Vagina (tissue), 2 donors: ENCODE results near the gene SIGMAR1. TPM values are rescaled to one million over a fixed set of nuclear protein-coding genes. Genes with fewer than 3 reads are reported as not detected.

Experiments
- DNase-seq, 2 donors: peaks; one replicate each; pipeline ENCODE4 v3.0.0-alpha.2; 2017; ENCODE audit errors: extremely low spot score in 2 of 2
- H3K27ac ChIP-seq: fragments of 200-600 bp; sonication (generic); one replicate; pipeline ENCODE4 v1.5.1; 2019
- H3K27me3 ChIP-seq: fragments of 200-600 bp; sonication (generic); one replicate; pipeline ENCODE4 v1.5.1; 2019
- H3K36me3 ChIP-seq, 2 donors: fragments of 200-600 bp; sonication (generic); one replicate each; pipeline ENCODE4 v1.5.1; 2017 to 2019
- H3K4me1 ChIP-seq: fragments of 200-600 bp; sonication (generic); one replicate; pipeline ENCODE4 v1.5.1; 2019
- H3K4me3 ChIP-seq, 2 donors: fragments of 200-600 bp; sonication (generic); 1 replicate in 1 of 2; 2 replicates in 1 of 2; pipeline ENCODE4 v1.5.1; 2016 to 2019
- H3K9me3 ChIP-seq: fragments of 200-600 bp; sonication (generic); one replicate; pipeline ENCODE4 v1.5.1; 2019
- POLR2A ChIP-seq, 2 donors: fragments of 450-650 bp; IDR thresholded peaks; one replicate each; pipeline ENCODE4 v1.6.1; 2017; ENCODE audit warnings: antibody characterized with exemption in 2 of 2, mild to moderate bottlenecking in 2 of 2, moderate library complexity in 2 of 2
- POLR2AphosphoS5 ChIP-seq, 2 donors: sonication (generic); formaldehyde crosslinking; IDR thresholded peaks; one replicate each; pipeline ENCODE4 v1.9.0; 2017; ENCODE audit warnings: antibody characterized with exemption in 2 of 2, mild to moderate bottlenecking in 2 of 2, low read depth in 1 of 2; ENCODE audit not compliant: insufficient read depth in 1 of 2
- intact Hi-C: fragments of 100-400 bp; cut with DNase I; formaldehyde crosslinking; loops from one replicate; pipeline ENCODE4 v1.15.1; 2023
- total RNA-seq: library from RNA; depleted of rRNA; stranded (reverse); fragments of >200 nt; gene quantifications from one replicate; pipeline ENCODE4 v1.2.3, GENCODE V29; 2016
- TF ChIP-seq, protein P1 (sequence below), 3 experiments: fragments of 450-650 bp in 2 of 3; fragments of 200-600 bp in 1 of 3; sonication (generic) in 1 of 3; IDR thresholded peaks; one replicate each; pipeline ENCODE4 v1.5.1; 2017 to 2019; ENCODE audit warnings: antibody characterized with exemption in 3 of 3, mild to moderate bottlenecking in 2 of 3, moderate library complexity in 2 of 3

SIGMAR1 gene
- total RNA-seq, 1 donor from 2014 or later: 79.3 TPM

DNA sequence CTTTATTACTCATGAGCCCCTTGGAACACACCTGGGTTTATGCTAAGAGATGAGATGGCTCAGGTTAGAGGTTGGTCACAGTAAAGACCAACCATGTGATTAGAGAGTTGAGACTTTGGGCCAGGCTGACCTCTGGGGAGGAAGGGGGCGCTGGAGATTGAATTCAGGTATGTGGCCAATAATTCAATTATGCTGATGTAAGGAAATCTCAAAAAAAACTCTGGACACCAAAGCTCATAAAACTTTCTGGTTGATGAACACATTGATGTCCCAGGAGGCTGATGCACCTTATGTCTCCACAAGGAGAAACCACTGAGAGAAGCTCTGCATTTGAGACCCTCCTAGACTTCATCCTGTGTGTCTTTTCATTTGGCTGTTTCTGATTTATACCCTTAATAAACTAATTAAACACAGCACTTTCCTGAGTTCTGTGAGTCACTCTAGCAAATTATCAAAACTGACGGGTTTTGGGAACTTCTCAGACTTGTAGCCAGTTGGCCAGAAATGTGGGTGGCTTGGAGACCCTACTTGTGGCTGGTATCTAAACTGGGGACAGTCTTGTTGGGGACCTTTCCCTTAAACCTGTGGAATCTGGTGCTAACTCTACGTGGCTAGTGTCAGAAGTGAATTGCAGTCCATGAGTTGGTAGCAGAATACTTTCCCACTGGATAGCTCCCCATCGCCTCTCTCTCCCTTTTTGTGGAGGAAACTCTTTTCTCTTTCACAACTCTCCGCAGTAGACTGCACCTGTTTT, 32.4 kb upstream of the SIGMAR1 start:
- no peak overlapping the region for H3K27ac ChIP-seq
- no peaks in the 10 kb centered on the region for H3K9me3 ChIP-seq
- no peak for DNase-seq
- no peaks in the 10 kb centered on the region for H3K27me3 ChIP-seq
- no peak overlapping the region for H3K4me3 ChIP-seq
- peaks cover 17% of the 10 kb centered on the region for H3K4me1 ChIP-seq
- no peak for TF ChIP-seq POLR2AphosphoS5 (IDR thresholded peaks at IDR 0.05; ENCODE audit: insufficient read depth in 1 of 2, low read depth in 1 of 2)
- TF ChIP-seq, protein P1, sequence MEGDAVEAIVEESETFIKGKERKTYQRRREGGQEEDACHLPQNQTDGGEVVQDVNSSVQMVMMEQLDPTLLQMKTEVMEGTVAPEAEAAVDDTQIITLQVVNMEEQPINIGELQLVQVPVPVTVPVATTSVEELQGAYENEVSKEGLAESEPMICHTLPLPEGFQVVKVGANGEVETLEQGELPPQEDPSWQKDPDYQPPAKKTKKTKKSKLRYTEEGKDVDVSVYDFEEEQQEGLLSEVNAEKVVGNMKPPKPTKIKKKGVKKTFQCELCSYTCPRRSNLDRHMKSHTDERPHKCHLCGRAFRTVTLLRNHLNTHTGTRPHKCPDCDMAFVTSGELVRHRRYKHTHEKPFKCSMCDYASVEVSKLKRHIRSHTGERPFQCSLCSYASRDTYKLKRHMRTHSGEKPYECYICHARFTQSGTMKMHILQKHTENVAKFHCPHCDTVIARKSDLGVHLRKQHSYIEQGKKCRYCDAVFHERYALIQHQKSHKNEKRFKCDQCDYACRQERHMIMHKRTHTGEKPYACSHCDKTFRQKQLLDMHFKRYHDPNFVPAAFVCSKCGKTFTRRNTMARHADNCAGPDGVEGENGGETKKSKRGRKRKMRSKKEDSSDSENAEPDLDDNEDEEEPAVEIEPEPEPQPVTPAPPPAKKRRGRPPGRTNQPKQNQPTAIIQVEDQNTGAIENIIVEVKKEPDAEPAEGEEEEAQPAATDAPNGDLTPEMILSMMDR (IDR thresholded peaks at IDR 0.05): no peak
- TF ChIP-seq POLR2A (IDR thresholded peaks at IDR 0.05): no peak
- intact Hi-C loops: no loop called here
- H3K36me3 ChIP-seq: no peaks in the 10 kb centered on the region

DNA sequence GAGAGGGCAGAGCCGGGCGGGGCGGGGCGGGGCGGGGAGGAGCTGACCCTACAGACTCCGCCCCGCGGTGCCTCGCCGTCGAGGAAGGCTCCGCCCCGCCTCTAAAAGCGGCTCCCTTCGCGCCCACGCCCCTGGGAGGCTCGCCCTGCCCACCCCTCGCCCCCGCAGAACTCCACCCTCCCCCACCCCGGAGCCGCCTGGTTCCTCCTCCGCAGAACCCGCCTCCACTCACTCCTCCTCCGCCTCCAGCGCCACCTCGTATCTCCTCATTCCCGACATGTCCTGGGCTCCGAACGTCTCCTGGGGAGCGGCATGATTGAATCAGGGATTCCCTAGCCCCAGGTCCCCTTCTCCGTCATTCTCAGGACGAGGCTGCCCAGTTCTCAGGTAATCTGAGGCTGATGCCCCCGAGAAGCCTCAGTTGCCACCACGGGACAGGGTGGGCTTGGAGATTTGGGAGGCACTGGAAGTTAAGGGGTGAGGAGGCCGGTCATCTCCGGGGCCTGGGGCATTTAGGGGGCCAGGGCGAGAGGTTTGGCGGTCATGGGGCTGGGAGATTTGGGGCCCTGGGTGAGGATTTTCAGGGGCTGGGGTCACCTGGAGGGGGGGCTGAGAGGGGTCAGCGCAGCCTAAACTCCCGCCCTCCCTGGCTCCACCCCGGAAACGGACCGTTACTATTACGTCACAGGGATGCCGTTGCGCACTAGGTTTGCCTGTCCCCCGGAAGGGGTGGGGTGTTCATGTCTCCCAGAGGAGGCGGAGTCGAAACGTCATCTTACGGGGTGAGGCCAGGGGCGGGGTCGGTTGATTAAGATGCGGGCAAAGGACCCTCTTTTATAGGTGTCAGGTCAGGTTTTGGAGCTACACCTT, 28.0 kb upstream of the SIGMAR1 start:
- peak overlapping the region; percentile 47 to 79 for H3K4me3 ChIP-seq
- H3K27ac ChIP-seq: peak overlapping the region; percentile 99
- no peaks in the 10 kb centered on the region for H3K9me3 ChIP-seq
- H3K4me1 ChIP-seq: peaks cover 27% of the 10 kb centered on the region
- H3K36me3 ChIP-seq: no peaks in the 10 kb centered on the region
- TF ChIP-seq, protein P1 (IDR thresholded peaks at IDR 0.05): no peak
- TF ChIP-seq POLR2A (IDR thresholded peaks at IDR 0.05) (peak in 1 of 2 donors; percentile 83), POLR2AphosphoS5 (IDR thresholded peaks at IDR 0.05; ENCODE audit: insufficient read depth in 1 of 2, low read depth in 1 of 2) (peak; percentile 66 to 96)
- H3K27me3 ChIP-seq: no peaks in the 10 kb centered on the region
- intact Hi-C loops: no loop called here
- DNase-seq: peak in 1 of 2 donors; percentile 98

DNA sequence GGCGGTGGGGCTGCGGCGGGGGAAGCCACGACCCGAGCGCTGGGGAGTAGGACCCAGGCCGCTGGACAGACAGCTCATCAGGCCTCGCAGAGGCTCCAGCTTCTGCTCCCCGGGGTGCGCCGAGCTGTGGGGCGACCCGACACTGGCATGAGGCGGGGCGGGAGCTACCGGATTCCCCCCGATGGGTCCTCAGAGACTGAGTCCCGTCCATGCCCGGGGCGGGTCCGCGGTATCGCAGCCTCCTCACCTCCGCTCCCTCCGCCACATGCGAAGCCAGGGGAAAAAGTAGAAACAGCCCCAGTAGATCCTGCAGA, 27.4 kb upstream of the SIGMAR1 start:
- DNase-seq: no peak
- peak overlapping the region; percentile 47 to 79 for H3K4me3 ChIP-seq
- intact Hi-C loops: no loop called here
- TF ChIP-seq, protein P1 (IDR thresholded peaks at IDR 0.05): peak in 2 of 3 experiments; percentile 14 to 18
- peak in 1 of 2 donors; percentile 39 for TF ChIP-seq POLR2A (IDR thresholded peaks at IDR 0.05)
- TF ChIP-seq POLR2AphosphoS5 (IDR thresholded peaks at IDR 0.05; ENCODE audit: insufficient read depth in 1 of 2, low read depth in 1 of 2): no peak
- peaks cover 27% of the 10 kb centered on the region for H3K4me1 ChIP-seq
- H3K27me3 ChIP-seq: no peaks in the 10 kb centered on the region
- no peaks in the 10 kb centered on the region for H3K36me3 ChIP-seq
- no peaks in the 10 kb centered on the region for H3K9me3 ChIP-seq
- H3K27ac ChIP-seq: peak overlapping the region; percentile 99

DNA sequence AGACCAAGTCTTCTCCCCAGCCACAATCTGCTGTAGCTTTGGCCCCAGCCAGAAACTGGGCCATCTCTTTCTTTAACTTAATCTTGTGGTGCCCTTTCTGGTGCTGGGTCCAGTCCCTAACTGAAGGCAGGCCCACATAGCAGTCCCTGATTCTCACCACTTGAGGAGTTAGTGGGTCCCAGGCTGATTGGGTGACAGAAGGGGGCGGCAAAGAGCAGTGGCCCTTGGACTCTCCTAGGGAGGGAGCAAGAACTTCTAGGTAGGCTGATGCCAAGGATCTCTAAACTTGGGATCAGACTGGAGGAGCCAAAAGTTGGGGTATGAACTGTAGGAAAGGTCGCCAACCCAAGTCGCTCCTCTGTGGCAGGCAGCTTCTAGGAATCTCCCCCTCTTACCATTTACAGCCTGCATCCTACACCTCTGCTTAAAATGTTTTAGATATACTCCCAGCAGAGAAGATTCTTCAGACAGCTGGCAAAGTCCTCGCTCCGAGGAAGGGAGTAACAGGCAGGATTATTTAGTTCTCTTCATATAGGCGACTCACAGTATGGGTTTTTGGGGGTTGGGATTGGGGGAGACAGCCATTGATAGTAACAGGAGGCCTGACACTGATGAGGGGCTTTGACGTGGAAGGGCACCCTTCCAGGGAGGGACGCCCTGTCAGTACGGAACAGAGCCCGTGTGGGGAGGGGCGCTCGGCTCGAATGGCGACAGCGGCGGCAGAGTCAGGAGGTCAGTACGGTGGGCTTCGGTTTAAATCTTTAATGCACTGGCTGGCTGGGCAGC, 26.9 kb upstream of the SIGMAR1 start:
- no peaks in the 10 kb centered on the region for H3K27me3 ChIP-seq
- no peak for DNase-seq
- H3K36me3 ChIP-seq: no peaks in the 10 kb centered on the region
- H3K4me3 ChIP-seq: peak overlapping the region; percentile 47 to 79
- H3K9me3 ChIP-seq: no peaks in the 10 kb centered on the region
- peak overlapping the region; percentile 99 for H3K27ac ChIP-seq
- intact Hi-C loops: no loop called here
- TF ChIP-seq POLR2AphosphoS5 (IDR thresholded peaks at IDR 0.05; ENCODE audit: insufficient read depth in 1 of 2, low read depth in 1 of 2): no peak
- TF ChIP-seq, protein P1 (IDR thresholded peaks at IDR 0.05): peak; percentile 48 to 56 (median 54)
- peaks cover 27% of the 10 kb centered on the region for H3K4me1 ChIP-seq
